ENCODE results near the gene SV2C.
"Not testable (repeated sequence)": the region's sequence is repeated elsewhere in the genome, so short reads cannot be mapped to it uniquely, and the experiment has no call there.

SV2C gene

DNA sequence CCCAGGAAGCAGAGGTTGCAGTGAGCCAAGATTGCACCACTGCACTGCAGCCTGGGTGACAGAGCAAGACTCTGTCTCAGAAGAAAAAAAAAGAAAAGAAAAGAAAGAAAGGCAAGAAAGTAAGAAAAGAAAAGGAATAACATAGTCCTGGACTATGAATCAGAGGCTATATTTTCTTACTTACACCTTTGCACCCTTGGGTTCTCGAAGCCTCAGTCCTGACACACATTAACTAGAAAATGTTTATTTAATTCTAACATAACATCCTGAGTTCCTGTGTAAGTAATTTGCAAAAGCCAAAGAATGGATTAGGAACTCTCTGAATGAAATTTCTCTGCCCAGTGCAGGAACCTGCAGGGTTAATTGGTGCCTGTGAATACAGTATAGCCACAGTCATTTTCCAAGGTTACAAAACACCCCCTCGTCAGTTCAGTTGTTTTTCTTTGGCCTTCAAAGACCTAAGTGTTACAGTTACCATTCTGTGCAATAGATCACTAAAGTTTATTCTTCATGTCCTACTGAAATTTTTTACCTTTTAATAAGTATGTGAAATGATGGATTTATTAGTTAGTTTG lies 147.6 kb downstream of the SV2C start:
- Histone ChIP-seq H3K4me1 (ENCODE audit: control insufficient read depth, insufficient read depth, low read length) (peaks cover 5% of the 10 kb centered on the region; the same call in 1 of the 2 replicates), H3K27me3 (ENCODE audit: control insufficient read depth, insufficient read depth, low read length) (no peaks in the 10 kb centered on the region), H3K9ac (ENCODE audit: low read length) (no peak overlapping the region), H3K27ac (ENCODE audit: low read depth, low read length) (no peak overlapping the region), H3K9me3 (ENCODE audit: control insufficient read depth, insufficient read depth, low read depth, low read length) (no peaks in the 10 kb centered on the region), H3K36me3 (ENCODE audit: control insufficient read depth, insufficient read depth, low read length) (no peaks in the 10 kb centered on the region), H3K4me3 (ENCODE audit: low read depth, low read length) (no peak overlapping the region)

- H3K27ac ChIP-seq (ENCODE audit: low read depth, low read length): no peak overlapping the region
- no peaks in the 10 kb centered on the region for H3K36me3 ChIP-seq (ENCODE audit: control insufficient read depth, insufficient read depth, low read length)
- no peaks in the 10 kb centered on the region for H3K9me3 ChIP-seq (ENCODE audit: control insufficient read depth, insufficient read depth, low read depth, low read length)
- no peak overlapping the region for H3K9ac ChIP-seq (ENCODE audit: low read length)
- no peaks in the 10 kb centered on the region for H3K4me1 ChIP-seq (ENCODE audit: control insufficient read depth, insufficient read depth, low read length)
- no peak overlapping the region for H3K4me3 ChIP-seq (ENCODE audit: low read depth, low read length)
- peaks cover 5% of the 10 kb centered on the region; the same call in 1 of the 2 replicates for H3K27me3 ChIP-seq (ENCODE audit: control insufficient read depth, insufficient read depth, low read length)
These were observed 151.5 kb downstream of the SV2C start for GRCh38 chr5:76234665-76235064.

- no peak overlapping the region for H3K4me3 ChIP-seq (ENCODE audit: low read depth, low read length)
- H3K9ac ChIP-seq (ENCODE audit: low read length): no peak overlapping the region
- no peaks in the 10 kb centered on the region for H3K9me3 ChIP-seq (ENCODE audit: control insufficient read depth, insufficient read depth, low read depth, low read length)
These were observed 153.5 kb downstream of the SV2C start for GRCh38 chr5:76236684-76237083.

DNA sequence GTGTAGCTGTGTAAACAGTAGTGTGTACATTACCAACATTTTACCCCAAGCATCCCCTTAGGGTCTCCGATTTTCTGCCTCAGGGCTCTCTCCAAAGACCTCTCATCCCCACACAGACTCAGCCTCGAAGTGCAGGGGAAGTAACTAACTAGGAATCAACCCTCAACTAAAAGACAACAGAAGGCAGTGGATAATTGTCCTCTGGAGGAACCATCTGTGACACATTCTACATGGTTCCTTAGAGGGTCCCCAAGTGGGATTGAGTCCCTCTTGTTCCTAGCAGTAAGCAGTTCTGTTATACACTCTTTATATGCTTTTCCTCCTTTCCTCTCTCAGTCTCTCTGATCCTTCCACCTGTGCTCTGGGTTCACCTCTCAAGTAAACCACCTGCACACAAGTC lies 157.2 kb downstream of the SV2C start:
- H3K36me3 ChIP-seq (ENCODE audit: control insufficient read depth, insufficient read depth, low read length): no peaks in the 10 kb centered on the region
- H3K4me1 ChIP-seq (ENCODE audit: control insufficient read depth, insufficient read depth, low read length): no peaks in the 10 kb centered on the region
- H3K27ac ChIP-seq (ENCODE audit: low read depth, low read length): no peak overlapping the region
- H3K9me3 ChIP-seq (ENCODE audit: control insufficient read depth, insufficient read depth, low read depth, low read length): no peaks in the 10 kb centered on the region
- no peak overlapping the region for H3K9ac ChIP-seq (ENCODE audit: low read length)
- H3K4me3 ChIP-seq (ENCODE audit: low read depth, low read length): no peak overlapping the region
- H3K27me3 ChIP-seq (ENCODE audit: control insufficient read depth, insufficient read depth, low read length): peaks cover 5% of the 10 kb centered on the region; the same call in 1 of the 2 replicates

More at GRCh38 chr5:76236684-76237083, 153.5 kb downstream of the SV2C start:
- H3K27ac ChIP-seq (ENCODE audit: low read depth, low read length): no peak overlapping the region
- H3K36me3 ChIP-seq (ENCODE audit: control insufficient read depth, insufficient read depth, low read length): no peaks in the 10 kb centered on the region
- H3K4me1 ChIP-seq (ENCODE audit: control insufficient read depth, insufficient read depth, low read length): no peaks in the 10 kb centered on the region
- peaks cover 5% of the 10 kb centered on the region; the same call in 1 of the 2 replicates for H3K27me3 ChIP-seq (ENCODE audit: control insufficient read depth, insufficient read depth, low read length)

GRCh38 chr5:76242155-76242554 lies 159.0 kb downstream of the SV2C start:
- not testable (repeated sequence) for H3K36me3 ChIP-seq (ENCODE audit: control insufficient read depth, insufficient read depth, low read length); H3K9me3 ChIP-seq (ENCODE audit: control insufficient read depth, insufficient read depth, low read depth, low read length); H3K27me3 ChIP-seq (ENCODE audit: control insufficient read depth, insufficient read depth, low read length); H3K9ac ChIP-seq (ENCODE audit: low read length); H3K27ac ChIP-seq (ENCODE audit: low read depth, low read length); H3K4me1 ChIP-seq (ENCODE audit: control insufficient read depth, insufficient read depth, low read length); H3K4me3 ChIP-seq (ENCODE audit: low read depth, low read length)

DNA sequence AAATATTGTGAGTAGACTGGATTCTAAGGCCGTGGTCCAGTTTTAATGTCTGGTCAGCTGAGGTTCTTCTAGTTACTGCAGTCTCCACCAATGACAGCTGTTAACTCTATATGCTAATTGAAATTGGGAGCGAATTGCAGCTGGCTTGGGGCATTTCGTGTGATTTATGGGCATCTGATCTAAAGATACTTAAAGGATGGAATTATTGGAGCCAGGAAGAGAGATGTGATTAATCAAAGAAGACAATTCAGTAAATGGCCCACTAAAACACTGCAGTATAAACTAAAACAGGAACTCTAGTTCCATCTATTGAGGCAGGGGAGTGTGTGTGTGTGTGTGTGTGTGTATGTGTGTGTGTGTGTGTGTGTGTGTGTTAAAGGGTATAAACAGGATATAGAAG lies 162.4 kb downstream of the SV2C start:
- Histone ChIP-seq H3K9ac (ENCODE audit: low read length) (no peak overlapping the region), H3K36me3 (ENCODE audit: control insufficient read depth, insufficient read depth, low read length) (no peaks in the 10 kb centered on the region), H3K9me3 (ENCODE audit: control insufficient read depth, insufficient read depth, low read depth, low read length) (no peaks in the 10 kb centered on the region), H3K4me3 (ENCODE audit: low read depth, low read length) (no peak overlapping the region), H3K27ac (ENCODE audit: low read depth, low read length) (no peak overlapping the region), H3K4me1 (ENCODE audit: control insufficient read depth, insufficient read depth, low read length) (no peaks in the 10 kb centered on the region), H3K27me3 (ENCODE audit: control insufficient read depth, insufficient read depth, low read length) (no peaks in the 10 kb centered on the region)

DNA sequence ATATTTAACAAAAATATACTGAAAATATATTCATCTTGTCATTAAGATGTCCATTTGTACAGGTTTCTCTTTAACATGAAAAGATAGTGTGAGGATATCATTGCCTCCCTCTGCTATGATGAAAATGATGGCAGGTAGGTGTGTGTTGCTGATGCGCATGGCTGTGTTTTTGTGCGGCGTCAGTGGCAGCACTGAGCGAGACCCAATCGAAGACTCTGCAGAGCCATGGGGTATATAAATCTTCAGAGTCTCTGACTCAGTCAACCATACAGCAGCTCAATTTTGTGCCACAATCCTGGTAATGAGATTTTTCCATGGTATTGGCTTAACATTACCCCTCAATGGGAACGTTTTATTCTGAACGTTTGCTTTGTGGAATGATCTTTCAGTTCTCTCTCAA lies 166.4 kb downstream of the SV2C start:
- Histone ChIP-seq H3K4me1 (ENCODE audit: control insufficient read depth, insufficient read depth, low read length) (no peaks in the 10 kb centered on the region), H3K27ac (ENCODE audit: low read depth, low read length) (no peak overlapping the region)

GRCh38 chr5:76250463-76250862 lies 167.3 kb downstream of the SV2C start:
- no peaks in the 10 kb centered on the region for H3K4me1 ChIP-seq (ENCODE audit: control insufficient read depth, insufficient read depth, low read length)
- H3K27me3 ChIP-seq (ENCODE audit: control insufficient read depth, insufficient read depth, low read length): no peaks in the 10 kb centered on the region
- no peak overlapping the region for H3K9ac ChIP-seq (ENCODE audit: low read length)
- H3K9me3 ChIP-seq (ENCODE audit: control insufficient read depth, insufficient read depth, low read depth, low read length): no peaks in the 10 kb centered on the region
- no peak overlapping the region for H3K4me3 ChIP-seq (ENCODE audit: low read depth, low read length)
- H3K27ac ChIP-seq (ENCODE audit: low read depth, low read length): no peak overlapping the region
- H3K36me3 ChIP-seq (ENCODE audit: control insufficient read depth, insufficient read depth, low read length): no peaks in the 10 kb centered on the region

More for the DNA sequence above, 166.4 kb downstream of the SV2C start:
- no peak overlapping the region for H3K9ac ChIP-seq (ENCODE audit: low read length)
- H3K4me3 ChIP-seq (ENCODE audit: low read depth, low read length): no peak overlapping the region
- H3K9me3 ChIP-seq (ENCODE audit: control insufficient read depth, insufficient read depth, low read depth, low read length): no peaks in the 10 kb centered on the region
- H3K27me3 ChIP-seq (ENCODE audit: control insufficient read depth, insufficient read depth, low read length): no peaks in the 10 kb centered on the region
- no peaks in the 10 kb centered on the region for H3K36me3 ChIP-seq (ENCODE audit: control insufficient read depth, insufficient read depth, low read length)

DNA sequence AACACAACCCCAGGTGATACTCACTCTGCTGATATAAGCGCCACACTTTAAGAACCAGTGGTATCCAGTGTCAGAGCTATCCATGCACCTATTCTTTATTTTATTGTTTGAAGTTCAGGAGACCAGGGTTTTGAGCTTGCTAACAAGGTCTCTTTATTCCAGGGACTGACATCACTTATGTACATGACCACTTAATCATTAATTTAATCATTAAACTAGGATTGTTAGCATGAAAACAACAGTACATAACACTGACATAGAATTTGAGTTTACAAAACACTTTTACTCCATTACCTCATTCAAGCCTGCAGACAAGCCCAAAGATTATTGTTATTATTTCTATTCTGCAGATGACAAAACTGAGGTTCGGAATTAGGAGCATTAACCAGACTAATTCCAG lies 168.5 kb downstream of the SV2C start:
- peaks cover 6% of the 10 kb centered on the region; the same call in 1 of the 2 replicates for H3K4me1 ChIP-seq (ENCODE audit: control insufficient read depth, insufficient read depth, low read length)
- no peak overlapping the region for H3K27ac ChIP-seq (ENCODE audit: low read depth, low read length)
- no peaks in the 10 kb centered on the region for H3K27me3 ChIP-seq (ENCODE audit: control insufficient read depth, insufficient read depth, low read length)
- H3K9me3 ChIP-seq (ENCODE audit: control insufficient read depth, insufficient read depth, low read depth, low read length): no peaks in the 10 kb centered on the region
- H3K4me3 ChIP-seq (ENCODE audit: low read depth, low read length): no peak overlapping the region
- H3K36me3 ChIP-seq (ENCODE audit: control insufficient read depth, insufficient read depth, low read length): no peaks in the 10 kb centered on the region
- no peak overlapping the region for H3K9ac ChIP-seq (ENCODE audit: low read length)

DNA sequence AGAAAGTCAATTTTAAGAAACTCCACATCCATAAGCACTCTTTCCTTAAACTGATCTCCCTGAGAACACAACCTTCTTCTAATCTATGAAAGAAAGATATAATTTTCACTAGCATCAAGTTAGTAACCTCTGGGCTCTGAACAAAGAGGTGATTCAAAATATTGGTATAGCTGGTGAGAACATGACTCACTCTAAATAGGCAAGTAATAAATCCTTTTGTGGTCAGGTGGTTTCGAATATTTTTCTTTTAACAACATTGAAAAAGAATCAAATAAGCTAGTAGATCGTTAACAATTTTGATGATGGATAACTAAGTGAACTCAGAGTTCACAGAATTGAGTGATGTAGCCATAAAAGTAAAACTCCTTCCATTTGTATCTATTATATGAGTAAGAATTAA lies 169.3 kb downstream of the SV2C start:
- no peak overlapping the region for H3K4me3 ChIP-seq (ENCODE audit: low read depth, low read length)
- H3K9ac ChIP-seq (ENCODE audit: low read length): no peak overlapping the region
- H3K27ac ChIP-seq (ENCODE audit: low read depth, low read length): no peak overlapping the region
- no peaks in the 10 kb centered on the region for H3K9me3 ChIP-seq (ENCODE audit: control insufficient read depth, insufficient read depth, low read depth, low read length)
- H3K36me3 ChIP-seq (ENCODE audit: control insufficient read depth, insufficient read depth, low read length): no peaks in the 10 kb centered on the region
- peaks cover 6% of the 10 kb centered on the region; the same call in 1 of the 2 replicates for H3K4me1 ChIP-seq (ENCODE audit: control insufficient read depth, insufficient read depth, low read length)
- no peaks in the 10 kb centered on the region for H3K27me3 ChIP-seq (ENCODE audit: control insufficient read depth, insufficient read depth, low read length)

DNA sequence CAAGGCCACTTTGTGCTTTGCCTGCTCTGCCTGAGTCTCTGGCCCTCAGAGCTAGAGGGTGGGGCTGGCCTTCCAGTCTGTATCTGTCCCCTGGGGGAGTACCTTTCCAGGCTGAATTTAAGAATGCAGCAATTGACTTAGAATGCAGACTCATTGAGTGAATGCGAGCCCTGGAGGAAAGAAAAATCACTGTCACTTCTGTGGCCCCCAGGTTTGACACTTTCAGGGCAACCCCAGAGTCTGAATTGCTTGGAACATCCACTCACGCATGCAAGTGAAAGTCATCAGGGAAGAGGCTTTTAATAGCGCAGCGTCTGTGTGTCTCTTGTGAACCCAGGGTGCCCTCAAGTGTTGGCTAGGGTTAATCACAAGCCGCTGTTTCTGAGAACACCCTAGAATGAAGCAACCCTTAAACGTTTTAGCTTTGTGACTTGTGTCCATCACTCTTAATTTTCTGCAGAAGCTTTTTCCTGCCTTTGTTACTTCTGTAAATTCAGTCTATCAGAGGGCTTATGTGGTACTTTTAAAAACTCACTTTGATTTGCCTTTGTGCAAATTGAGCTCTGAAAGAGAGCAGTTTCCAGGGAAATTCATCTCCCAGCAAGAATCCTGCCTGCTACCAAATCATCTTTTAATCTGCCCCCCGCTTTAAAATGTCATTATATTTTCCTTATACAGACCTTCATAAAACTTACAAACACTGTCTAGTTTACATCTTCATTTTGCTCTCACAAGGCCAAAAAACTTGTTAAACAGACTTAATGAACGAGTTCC lies 173.1 kb downstream of the SV2C start:
- peaks cover 6% of the 10 kb centered on the region; the same call in 1 of the 2 replicates for H3K4me1 ChIP-seq (ENCODE audit: control insufficient read depth, insufficient read depth, low read length)
- H3K9me3 ChIP-seq (ENCODE audit: control insufficient read depth, insufficient read depth, low read depth, low read length): no peaks in the 10 kb centered on the region
- H3K36me3 ChIP-seq (ENCODE audit: control insufficient read depth, insufficient read depth, low read length): no peaks in the 10 kb centered on the region
- H3K27me3 ChIP-seq (ENCODE audit: control insufficient read depth, insufficient read depth, low read length): no peaks in the 10 kb centered on the region
- no peak overlapping the region for H3K4me3 ChIP-seq (ENCODE audit: low read depth, low read length)
- H3K27ac ChIP-seq (ENCODE audit: low read depth, low read length): no peak overlapping the region
- H3K9ac ChIP-seq (ENCODE audit: low read length): no peak overlapping the region

Measured in HUES6 (cell line).